B cell (primary cell): Measurements from ENCODE around the gene RALA.

Experiments used
- EZH2 ChIP-seq: IDR thresholded peaks from 2 replicates; pipeline ENCODE4 v1.6.1; 2012; ENCODE audit warnings: borderline replicate concordance, low read depth, mild to moderate bottlenecking, moderate library complexity, low read length; ENCODE audit not compliant: insufficient read depth, poor library complexity, severe bottlenecking
- TF ChIP-seq, protein P1 (sequence below): fragments of 200-600 bp; IDR thresholded peaks from one replicate; pipeline ENCODE4 v1.8.0; 2022; ENCODE audit warnings: antibody characterized with exemption, mild to moderate bottlenecking

DNA sequence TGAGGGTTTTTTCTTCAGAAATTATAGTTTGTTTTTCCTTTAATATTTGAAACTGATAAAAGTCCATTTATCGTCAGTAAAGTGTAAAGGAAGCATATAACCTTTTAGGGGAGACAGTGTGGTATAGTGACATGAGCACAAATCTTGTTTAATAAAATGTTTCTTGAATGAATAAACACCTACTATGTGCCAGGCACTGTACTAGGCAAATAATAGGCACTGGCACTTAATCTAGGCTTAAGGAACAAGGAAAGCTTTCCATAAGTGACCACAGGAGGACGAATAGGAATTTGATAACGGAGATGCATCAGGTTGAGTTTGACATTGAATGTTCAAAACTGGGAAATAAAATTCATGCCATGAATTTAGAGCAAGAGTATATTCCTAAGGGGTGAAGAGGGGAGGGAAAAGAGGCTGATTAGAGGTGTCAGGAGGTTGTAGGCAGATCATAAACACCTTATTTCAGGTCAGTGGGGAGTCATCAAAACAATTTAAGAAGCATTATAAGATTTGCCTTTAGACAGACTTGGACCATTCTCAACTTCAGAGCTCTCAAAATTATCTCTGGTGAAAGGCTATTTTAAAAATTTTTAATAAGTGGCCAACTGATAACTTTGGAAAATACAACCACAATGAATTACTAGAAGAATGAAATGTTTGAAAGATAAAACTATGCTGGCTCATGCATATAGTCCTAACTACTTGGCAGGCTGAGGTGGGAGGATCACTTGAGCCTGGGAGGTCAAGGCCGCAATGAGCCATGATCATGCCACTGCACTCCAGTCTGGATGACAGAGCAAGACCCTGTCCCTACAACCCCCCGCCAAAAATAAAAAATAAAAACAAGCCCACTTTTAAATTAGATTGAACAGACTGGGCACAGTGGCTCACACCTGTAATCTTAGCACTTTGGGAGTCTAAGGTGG is 22.4 kb downstream of the RALA start:
- TF ChIP-seq, protein P1, sequence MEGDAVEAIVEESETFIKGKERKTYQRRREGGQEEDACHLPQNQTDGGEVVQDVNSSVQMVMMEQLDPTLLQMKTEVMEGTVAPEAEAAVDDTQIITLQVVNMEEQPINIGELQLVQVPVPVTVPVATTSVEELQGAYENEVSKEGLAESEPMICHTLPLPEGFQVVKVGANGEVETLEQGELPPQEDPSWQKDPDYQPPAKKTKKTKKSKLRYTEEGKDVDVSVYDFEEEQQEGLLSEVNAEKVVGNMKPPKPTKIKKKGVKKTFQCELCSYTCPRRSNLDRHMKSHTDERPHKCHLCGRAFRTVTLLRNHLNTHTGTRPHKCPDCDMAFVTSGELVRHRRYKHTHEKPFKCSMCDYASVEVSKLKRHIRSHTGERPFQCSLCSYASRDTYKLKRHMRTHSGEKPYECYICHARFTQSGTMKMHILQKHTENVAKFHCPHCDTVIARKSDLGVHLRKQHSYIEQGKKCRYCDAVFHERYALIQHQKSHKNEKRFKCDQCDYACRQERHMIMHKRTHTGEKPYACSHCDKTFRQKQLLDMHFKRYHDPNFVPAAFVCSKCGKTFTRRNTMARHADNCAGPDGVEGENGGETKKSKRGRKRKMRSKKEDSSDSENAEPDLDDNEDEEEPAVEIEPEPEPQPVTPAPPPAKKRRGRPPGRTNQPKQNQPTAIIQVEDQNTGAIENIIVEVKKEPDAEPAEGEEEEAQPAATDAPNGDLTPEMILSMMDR: no peak
- TF ChIP-seq EZH2: no peak
